Measurements from ENCODE around the gene EEF2KMT.

DNA sequence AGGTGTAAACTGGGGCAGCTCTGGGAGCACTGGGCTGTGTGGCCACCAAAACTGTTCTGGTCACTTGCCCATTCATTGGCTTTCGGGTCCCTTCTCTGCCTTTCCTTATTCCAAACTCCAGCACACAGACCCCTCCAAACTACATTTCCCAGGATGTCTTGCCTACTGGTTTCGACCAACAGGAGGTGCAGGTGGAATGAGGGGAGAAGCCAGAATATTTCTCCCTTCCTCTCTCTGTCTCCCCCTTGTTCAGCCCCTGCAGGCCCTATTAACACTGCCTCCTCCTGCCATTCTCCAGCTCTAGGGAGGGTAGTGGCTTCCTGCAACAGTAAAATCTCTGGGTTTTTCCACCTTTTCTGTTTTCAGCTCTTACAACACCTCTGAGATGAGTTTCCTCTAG, 50.7 kb downstream of the EEF2KMT start:
- TF ChIP-seq POLR2A (IDR thresholded peaks at IDR 0.05) (no peak), EP300 (IDR thresholded peaks at IDR 0.05; ENCODE audit: low read depth) (no peak)
- TF ChIP-seq, protein P1, sequence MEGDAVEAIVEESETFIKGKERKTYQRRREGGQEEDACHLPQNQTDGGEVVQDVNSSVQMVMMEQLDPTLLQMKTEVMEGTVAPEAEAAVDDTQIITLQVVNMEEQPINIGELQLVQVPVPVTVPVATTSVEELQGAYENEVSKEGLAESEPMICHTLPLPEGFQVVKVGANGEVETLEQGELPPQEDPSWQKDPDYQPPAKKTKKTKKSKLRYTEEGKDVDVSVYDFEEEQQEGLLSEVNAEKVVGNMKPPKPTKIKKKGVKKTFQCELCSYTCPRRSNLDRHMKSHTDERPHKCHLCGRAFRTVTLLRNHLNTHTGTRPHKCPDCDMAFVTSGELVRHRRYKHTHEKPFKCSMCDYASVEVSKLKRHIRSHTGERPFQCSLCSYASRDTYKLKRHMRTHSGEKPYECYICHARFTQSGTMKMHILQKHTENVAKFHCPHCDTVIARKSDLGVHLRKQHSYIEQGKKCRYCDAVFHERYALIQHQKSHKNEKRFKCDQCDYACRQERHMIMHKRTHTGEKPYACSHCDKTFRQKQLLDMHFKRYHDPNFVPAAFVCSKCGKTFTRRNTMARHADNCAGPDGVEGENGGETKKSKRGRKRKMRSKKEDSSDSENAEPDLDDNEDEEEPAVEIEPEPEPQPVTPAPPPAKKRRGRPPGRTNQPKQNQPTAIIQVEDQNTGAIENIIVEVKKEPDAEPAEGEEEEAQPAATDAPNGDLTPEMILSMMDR (IDR thresholded peaks at IDR 0.05), result no peak

Data from transverse colon (tissue), 3 donors.